ENCODE measurements around the gene PACRG. TPM values are rescaled to one million over a fixed set of nuclear protein-coding genes. Genes with fewer than 3 reads are reported as not detected.

Gene PACRG
- total and polyA plus RNA-seq, 2 of the 13 experiments (the other 11 are each of a cell fraction or from before 2014, with no cell fraction given): 0.13 TPM; not detected in 1

DNA sequence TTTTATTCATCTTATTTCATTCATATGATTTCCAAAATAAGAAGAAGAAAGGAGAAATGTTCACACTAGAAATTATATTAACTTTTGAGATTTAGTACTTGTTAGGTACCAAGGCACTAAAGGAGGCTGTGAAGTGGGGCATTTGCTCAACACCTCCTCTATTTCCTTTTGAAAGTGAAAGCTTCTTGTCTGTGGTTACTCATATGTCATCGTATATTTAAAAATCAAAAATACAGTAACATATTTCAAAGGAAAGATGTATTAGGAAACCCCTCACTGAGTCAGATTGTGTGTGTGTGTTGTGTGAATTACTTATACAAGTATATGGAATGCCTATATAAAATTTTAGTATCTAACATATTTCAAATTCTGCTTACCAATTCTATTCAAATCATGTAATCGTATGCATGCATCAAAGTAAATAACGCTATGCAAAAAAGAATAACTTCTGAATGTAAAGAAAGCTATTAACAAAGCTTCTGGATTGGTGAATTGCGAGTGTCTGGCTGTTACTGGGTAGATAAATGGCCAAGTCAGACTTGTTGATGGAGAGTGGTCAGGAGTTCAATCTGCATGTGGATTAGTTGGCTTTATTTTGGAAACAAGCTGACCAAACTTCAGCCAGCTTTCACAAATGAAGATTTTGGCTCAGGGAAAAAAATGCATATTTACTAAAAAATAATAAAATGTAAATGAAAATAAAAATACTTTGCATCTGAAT, 70.9 kb downstream of the PACRG start:
- H4K20me1 ChIP-seq (ENCODE audit: insufficient read depth, low read length): no peaks in the 10 kb centered on the region
- FAIRE-seq: no peak
- TF ChIP-seq PRPF4 (IDR thresholded peaks at IDR 0.05; ENCODE audit: low read depth, low read length, poor library complexity, severe bottlenecking) (no peak), ZFP36L2 (CRISPR knock-in tag; IDR thresholded peaks at IDR 0.05) (no peak), ZNF17 (CRISPR knock-in tag; IDR thresholded peaks at IDR 0.05) (no peak)
- TF ChIP-seq, protein P1, sequence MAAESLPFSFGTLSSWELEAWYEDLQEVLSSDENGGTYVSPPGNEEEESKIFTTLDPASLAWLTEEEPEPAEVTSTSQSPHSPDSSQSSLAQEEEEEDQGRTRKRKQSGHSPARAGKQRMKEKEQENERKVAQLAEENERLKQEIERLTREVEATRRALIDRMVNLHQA (CRISPR knock-in tag; IDR thresholded peaks at IDR 0.05): no peak
- intact Hi-C loops (cut with micrococcal nuclease; ENCODE audit: unreplicated experiment) (no loop called here), in situ Hi-C loops (cut with HindIII; ENCODE audit: extremely low pct_ligation_motif_present, low pct_unique_long_range_greater_than_20kb) (no loop called here)
- ATAC-seq: no peak
- WGBS (ENCODE audit: low lambda C conversion rate): 13% methylated on average over 4 of the region's 4 CpGs
- no peaks in the 10 kb centered on the region for H3K27me3 ChIP-seq (ENCODE audit: control insufficient read depth in 1 of 2, insufficient read depth in 2 of 2, low read length in 2 of 2)
- no peaks in the 10 kb centered on the region for H3K36me3 ChIP-seq (replicated peaks in 1 of 2; ENCODE audit: control insufficient read depth in 1 of 2, insufficient read depth in 2 of 2, low read length in 2 of 2)
- BruUV-seq (replicated peaks): no TSS peak
- no peak overlapping the region for H3K4me3 ChIP-seq (replicated peaks in 1 of 3; ENCODE audit: insufficient read depth in 1 of 3, low read depth in 2 of 3, low read length in 3 of 3)
- H3K9me3 ChIP-seq (ENCODE audit: low read length): peaks cover 31% of the 10 kb centered on the region
- H3K27ac ChIP-seq (ENCODE audit: extremely low read length, insufficient read depth, low read length): no peak overlapping the region
- POLR2A ChIA-PET: no interaction called here
- no peaks in the 10 kb centered on the region for H3K4me1 ChIP-seq (ENCODE audit: insufficient read depth, low read length)
- CTCF ChIA-PET (ENCODE audit: low intra/inter-chr PET ratio, low total read pairs): no interaction called here
- DNase-seq (ENCODE audit: low spot score): no peak
- H3K9ac ChIP-seq (ENCODE audit: insufficient read depth, low read depth, low read length): no peak overlapping the region
- no peak overlapping the region for H3K4me2 ChIP-seq (ENCODE audit: low read depth, low read length)
- no peak overlapping the region for H2AFZ ChIP-seq (ENCODE audit: low read length)
- H3K79me2 ChIP-seq (ENCODE audit: insufficient read depth, low read length): no peaks in the 10 kb centered on the region

DNA sequence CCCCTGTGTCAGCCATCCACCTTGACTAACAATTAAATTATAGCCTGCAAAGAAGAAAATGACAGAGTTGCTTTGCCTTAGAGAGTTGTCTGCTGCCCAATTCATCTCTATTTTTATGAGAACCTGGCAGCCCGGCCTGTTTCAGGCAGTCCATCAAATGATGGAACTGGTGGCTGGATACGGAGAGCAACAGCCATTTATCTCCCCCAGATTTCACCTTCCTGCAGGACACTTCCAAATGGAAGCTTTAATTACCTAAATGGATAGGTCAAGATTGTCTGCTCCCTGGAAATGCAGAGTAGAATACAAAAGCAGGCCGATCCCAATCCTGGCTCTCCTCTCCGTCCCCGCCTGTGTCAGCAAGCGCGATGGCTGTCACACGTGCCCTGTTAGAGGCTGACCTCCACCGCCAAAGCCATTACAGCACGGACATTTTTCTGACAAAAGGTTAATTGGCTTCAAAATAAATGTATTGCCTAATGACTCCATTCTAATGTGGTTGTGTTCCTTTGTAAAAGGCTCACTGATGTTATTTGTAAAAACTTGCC, 86.7 kb downstream of the PACRG start:
- Histone ChIP-seq H3K4me2 (ENCODE audit: low read depth, low read length) (no peak overlapping the region), H3K4me3 (replicated peaks in 1 of 3; ENCODE audit: insufficient read depth in 1 of 3, low read depth in 2 of 3, low read length in 3 of 3) (no peak overlapping the region), H3K79me2 (ENCODE audit: insufficient read depth, low read length) (no peaks in the 10 kb centered on the region), H3K36me3 (replicated peaks in 1 of 2; ENCODE audit: control insufficient read depth in 1 of 2, insufficient read depth in 2 of 2, low read length in 2 of 2) (no peaks in the 10 kb centered on the region), H3K4me1 (ENCODE audit: insufficient read depth, low read length) (no peaks in the 10 kb centered on the region), H3K27ac (ENCODE audit: extremely low read length, insufficient read depth, low read length) (no peak overlapping the region), H2AFZ (ENCODE audit: low read length) (no peak overlapping the region), H3K9ac (ENCODE audit: insufficient read depth, low read depth, low read length) (no peak overlapping the region), H3K9me3 (ENCODE audit: low read length) (peaks cover 25% of the 10 kb centered on the region; the same call in 1 of the 2 replicates), H3K27me3 (ENCODE audit: control insufficient read depth in 1 of 2, insufficient read depth in 2 of 2, low read length in 2 of 2) (no peaks in the 10 kb centered on the region), H4K20me1 (ENCODE audit: insufficient read depth, low read length) (no peaks in the 10 kb centered on the region)
- in situ Hi-C loops (cut with HindIII; ENCODE audit: extremely low pct_ligation_motif_present, low pct_unique_long_range_greater_than_20kb): no loop called here
- FAIRE-seq (no peak), ATAC-seq (no peak), DNase-seq (ENCODE audit: low spot score) (no peak)
- ChIA-PET CTCF (ENCODE audit: low intra/inter-chr PET ratio, low total read pairs) (no interaction called here), POLR2A (no interaction called here)
- WGBS (ENCODE audit: low lambda C conversion rate): 60% methylated on average over 10 of the region's 10 CpGs
- BruUV-seq (replicated peaks): no TSS peak
- intact Hi-C loops (cut with micrococcal nuclease; ENCODE audit: unreplicated experiment): no loop called here
- no peak for TF ChIP-seq ZNF672 (CRISPR knock-in tag; IDR thresholded peaks at IDR 0.05)
- TF ChIP-seq, protein P2, sequence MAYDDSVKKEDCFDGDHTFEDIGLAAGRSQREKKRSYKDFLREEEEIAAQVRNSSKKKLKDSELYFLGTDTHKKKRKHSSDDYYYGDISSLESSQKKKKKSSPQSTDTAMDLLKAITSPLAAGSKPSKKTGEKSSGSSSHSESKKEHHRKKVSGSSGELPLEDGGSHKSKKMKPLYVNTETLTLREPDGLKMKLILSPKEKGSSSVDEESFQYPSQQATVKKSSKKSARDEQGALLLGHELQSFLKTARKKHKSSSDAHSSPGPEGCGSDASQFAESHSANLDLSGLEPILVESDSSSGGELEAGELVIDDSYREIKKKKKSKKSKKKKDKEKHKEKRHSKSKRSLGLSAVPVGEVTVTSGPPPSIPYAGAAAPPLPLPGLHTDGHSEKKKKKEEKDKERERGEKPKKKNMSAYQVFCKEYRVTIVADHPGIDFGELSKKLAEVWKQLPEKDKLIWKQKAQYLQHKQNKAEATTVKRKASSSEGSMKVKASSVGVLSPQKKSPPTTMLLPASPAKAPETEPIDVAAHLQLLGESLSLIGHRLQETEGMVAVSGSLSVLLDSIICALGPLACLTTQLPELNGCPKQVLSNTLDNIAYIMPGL (CRISPR knock-in tag; IDR thresholded peaks at IDR 0.05; ENCODE audit: borderline replicate concordance in 1 of 2, low read depth in 1 of 2): no peak
- no peak for TF ChIP-seq SPEN (CRISPR knock-in tag; IDR thresholded peaks at IDR 0.05; ENCODE audit: low read depth)
- no peak for TF ChIP-seq SIN3B (IDR thresholded peaks at IDR 0.05; ENCODE audit: low read length)
- no peak for TF ChIP-seq ZNF24 (IDR thresholded peaks at IDR 0.05)
- no peak for TF ChIP-seq ZFP41 (CRISPR knock-in tag; IDR thresholded peaks at IDR 0.05; ENCODE audit: borderline replicate concordance)
- TF ChIP-seq NFKBIZ (CRISPR knock-in tag; IDR thresholded peaks at IDR 0.05): no peak
- TF ChIP-seq, protein P3, sequence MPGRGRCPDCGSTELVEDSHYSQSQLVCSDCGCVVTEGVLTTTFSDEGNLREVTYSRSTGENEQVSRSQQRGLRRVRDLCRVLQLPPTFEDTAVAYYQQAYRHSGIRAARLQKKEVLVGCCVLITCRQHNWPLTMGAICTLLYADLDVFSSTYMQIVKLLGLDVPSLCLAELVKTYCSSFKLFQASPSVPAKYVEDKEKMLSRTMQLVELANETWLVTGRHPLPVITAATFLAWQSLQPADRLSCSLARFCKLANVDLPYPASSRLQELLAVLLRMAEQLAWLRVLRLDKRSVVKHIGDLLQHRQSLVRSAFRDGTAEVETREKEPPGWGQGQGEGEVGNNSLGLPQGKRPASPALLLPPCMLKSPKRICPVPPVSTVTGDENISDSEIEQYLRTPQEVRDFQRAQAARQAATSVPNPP (CRISPR knock-in tag; IDR thresholded peaks at IDR 0.05): no peak
- no peak for TF ChIP-seq ZNF564 (CRISPR knock-in tag; IDR thresholded peaks at IDR 0.05)
- no peak for TF ChIP-seq HDAC6 (IDR thresholded peaks at IDR 0.05; ENCODE audit: low read depth, low read length)
